Keratinocyte (primary cell): ENCODE data around the gene RGL1. TPM values are rescaled to one million over a fixed set of nuclear protein-coding genes. Genes with fewer than 3 reads are reported as not detected.
"Not testable (repeated sequence)": the region's sequence is repeated elsewhere in the genome, so short reads cannot be mapped to it uniquely, and the experiment has no call there.

ENCODE experiments used
- DNase-seq: peaks from one replicate; pipeline ENCODE4 v3.0.0-alpha.2; 2011; ENCODE audit warnings: low read depth, missing footprints, low spot score
- FAIRE-seq: peaks from 2 replicates; lab custom pipeline; 2011; peaks lifted over from hg19 to GRCh38; lab: Jason Lieb, UNC
- H2AFZ ChIP-seq: 2 replicates; pipeline ENCODE4 v1.6.0; 2012; ENCODE audit warnings: low read length, control low read depth, inconsistent platforms; ENCODE audit not compliant: control insufficient read depth
- H3K27ac ChIP-seq: 2 replicates; pipeline ENCODE4 v1.5.1; 2011; ENCODE audit warnings: low read length; ENCODE audit not compliant: control insufficient read depth, insufficient read depth
- H3K27me3 ChIP-seq: 3 replicates; pipeline ENCODE4 v1.6.0; 2011; ENCODE audit warnings: low read length; ENCODE audit not compliant: control insufficient read depth, insufficient read depth; ENCODE audit errors: extremely low read depth
- H3K36me3 ChIP-seq, 2 experiments: 2 replicates in 1 of 2; 3 replicates in 1 of 2; pipeline ENCODE4 v1.5.1; 2011; ENCODE audit warnings: low read length in 2 of 2, mild to moderate bottlenecking in 1 of 2; ENCODE audit not compliant: control insufficient read depth in 2 of 2, insufficient read depth in 2 of 2; ENCODE audit errors: extremely low read depth in 1 of 2
- H3K4me1 ChIP-seq: 3 replicates; pipeline ENCODE4 v1.5.1; 2011; ENCODE audit warnings: low read length; ENCODE audit not compliant: control insufficient read depth, insufficient read depth; ENCODE audit errors: extremely low read depth
- H3K4me2 ChIP-seq: 3 replicates; pipeline ENCODE4 v1.6.0; 2011; ENCODE audit warnings: low read depth, low read length; ENCODE audit not compliant: control insufficient read depth, insufficient read depth; ENCODE audit errors: extremely low read depth
- H3K4me3 ChIP-seq, 3 experiments: fragments of 200-600 bp in 1 of 3; sonication (generic) in 1 of 3; 2 replicates in 2 of 3; 3 replicates in 1 of 3; pipeline ENCODE4 v1.5.1; 2011 to 2016; ENCODE audit warnings: low read length in 3 of 3, mild to moderate bottlenecking in 3 of 3, control low read depth in 2 of 3, inconsistent platforms in 1 of 3, low read depth in 1 of 3, mixed read lengths in 1 of 3, mixed run types in 1 of 3, moderate library complexity in 1 of 3; ENCODE audit not compliant: control insufficient read depth in 2 of 3, insufficient read depth in 2 of 3; ENCODE audit errors: extremely low read depth in 1 of 3
- H3K79me2 ChIP-seq: 2 replicates; pipeline ENCODE4 v1.6.0; 2012; ENCODE audit warnings: low read length; ENCODE audit not compliant: control insufficient read depth, insufficient read depth
- H3K9ac ChIP-seq: 3 replicates; pipeline ENCODE4 v1.6.0; 2011; ENCODE audit warnings: low read length; ENCODE audit not compliant: control insufficient read depth, insufficient read depth; ENCODE audit errors: extremely low read depth
- H3K9me1 ChIP-seq: 3 replicates; pipeline ENCODE4 v1.6.0; 2011; ENCODE audit warnings: low read length; ENCODE audit not compliant: control insufficient read depth, insufficient read depth; ENCODE audit errors: extremely low read depth
- H3K9me3 ChIP-seq: 2 replicates; pipeline ENCODE4 v1.5.1; 2012; ENCODE audit warnings: low read depth, low read length; ENCODE audit not compliant: control insufficient read depth
- H4K20me1 ChIP-seq: 3 replicates; pipeline ENCODE4 v1.6.0; 2011; ENCODE audit warnings: low read length; ENCODE audit not compliant: control insufficient read depth, insufficient read depth; ENCODE audit errors: extremely low read depth
- EZH2 ChIP-seq: IDR thresholded peaks from one replicate; pipeline ENCODE4 v1.6.1; 2012; ENCODE audit warnings: inconsistent platforms, mild to moderate bottlenecking, low read length, moderate library complexity
- dilution Hi-C: fragments of 300-500 bp; cut with MboI; formaldehyde crosslinking; loops from one replicate; pipeline ENCODE4 v1.7.0; 2020; ENCODE audit warnings: low sequenced_read_pairs; ENCODE audit not compliant: extremely low pct_ligation_motif_present
- polyA plus RNA-seq, 5 experiments: library from polyadenylated mRNA; depleted of rRNA in 3 of 5; stranded (reverse) in 3 of 5; stranded (forward) in 1 of 5; unstranded in 1 of 5; fragments of >200 nt; gene quantifications; 1 replicate in 1 of 5; 2 replicates in 3 of 5; 3 replicates in 1 of 5; pipeline versions ENCODE4 v1.2.1 to v1.2.3, GENCODE V29; 2011 to 2012; ENCODE audit warnings: missing spikeins in 2 of 5, low read depth in 1 of 5, low replicate concordance in 1 of 5
- TF ChIP-seq, protein P1 (sequence below), 3 experiments: IDR thresholded peaks in 1 of 3; conservative IDR thresholded peaks in 1 of 3; optimal IDR thresholded peaks in 1 of 3; 2 replicates in 2 of 3; 3 replicates in 1 of 3; pipeline versions ENCODE3 to v1.5.1; 2011; ENCODE audit warnings: low read length in 3 of 3, mild to moderate bottlenecking in 3 of 3, moderate library complexity in 2 of 3, control low read depth in 1 of 3, inconsistent platforms in 1 of 3; ENCODE audit not compliant: insufficient read depth in 2 of 3; ENCODE audit errors: extremely low read depth in 1 of 3

The RGL1 gene
- polyA plus RNA-seq, 1 donor (not counting 4 experiments of a cell fraction or from before 2014, with no cell fraction given), result 1.2 TPM

DNA sequence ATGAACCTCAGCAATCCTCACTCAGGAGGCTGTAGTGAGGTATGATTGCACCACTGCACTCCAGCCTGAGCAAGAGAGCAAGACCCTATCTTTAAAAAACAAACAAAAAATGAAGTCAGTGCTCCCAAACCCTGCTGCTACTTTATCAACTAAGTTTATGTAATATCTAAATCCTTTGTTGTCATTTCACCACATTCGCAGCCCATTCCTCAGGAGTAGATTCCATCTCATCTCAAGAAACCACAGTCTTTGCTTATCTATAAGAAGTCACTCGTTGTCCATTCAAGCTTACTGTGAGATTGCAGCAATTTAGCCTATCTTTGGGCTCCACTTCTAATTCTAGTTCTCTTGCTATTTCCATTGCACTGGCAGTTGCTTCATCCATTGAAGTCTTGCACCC is 44.3 kb upstream of the RGL1 start:
- no peak overlapping the region for H3K9ac ChIP-seq
- DNase-seq, result no peak
- peaks cover 19% of the 10 kb centered on the region for H3K4me1 ChIP-seq
- no peak overlapping the region for H3K4me2 ChIP-seq
- H3K9me3 ChIP-seq, result no peaks in the 10 kb centered on the region
- no peak overlapping the region for H3K4me3 ChIP-seq
- H2AFZ ChIP-seq, result no peak overlapping the region
- no peaks in the 10 kb centered on the region for H4K20me1 ChIP-seq
- H3K79me2 ChIP-seq, result no peaks in the 10 kb centered on the region
- no peaks in the 10 kb centered on the region for H3K27me3 ChIP-seq
- TF ChIP-seq, protein P1, sequence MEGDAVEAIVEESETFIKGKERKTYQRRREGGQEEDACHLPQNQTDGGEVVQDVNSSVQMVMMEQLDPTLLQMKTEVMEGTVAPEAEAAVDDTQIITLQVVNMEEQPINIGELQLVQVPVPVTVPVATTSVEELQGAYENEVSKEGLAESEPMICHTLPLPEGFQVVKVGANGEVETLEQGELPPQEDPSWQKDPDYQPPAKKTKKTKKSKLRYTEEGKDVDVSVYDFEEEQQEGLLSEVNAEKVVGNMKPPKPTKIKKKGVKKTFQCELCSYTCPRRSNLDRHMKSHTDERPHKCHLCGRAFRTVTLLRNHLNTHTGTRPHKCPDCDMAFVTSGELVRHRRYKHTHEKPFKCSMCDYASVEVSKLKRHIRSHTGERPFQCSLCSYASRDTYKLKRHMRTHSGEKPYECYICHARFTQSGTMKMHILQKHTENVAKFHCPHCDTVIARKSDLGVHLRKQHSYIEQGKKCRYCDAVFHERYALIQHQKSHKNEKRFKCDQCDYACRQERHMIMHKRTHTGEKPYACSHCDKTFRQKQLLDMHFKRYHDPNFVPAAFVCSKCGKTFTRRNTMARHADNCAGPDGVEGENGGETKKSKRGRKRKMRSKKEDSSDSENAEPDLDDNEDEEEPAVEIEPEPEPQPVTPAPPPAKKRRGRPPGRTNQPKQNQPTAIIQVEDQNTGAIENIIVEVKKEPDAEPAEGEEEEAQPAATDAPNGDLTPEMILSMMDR (optimal IDR thresholded peaks at IDR 0.05 in 1 of 3, IDR thresholded peaks at IDR 0.05 in 1 of 3, conservative IDR thresholded peaks at IDR 0.05 in 1 of 3; ENCODE audit: extremely low read depth in 1 of 3, insufficient read depth in 2 of 3, low read length in 3 of 3), result no peak
- no peak for TF ChIP-seq EZH2
- H3K36me3 ChIP-seq, result no peaks in the 10 kb centered on the region
- H3K9me1 ChIP-seq, result no peaks in the 10 kb centered on the region
- no peak for FAIRE-seq
- dilution Hi-C loops, result no loop called here
- H3K27ac ChIP-seq, result no peak overlapping the region

DNA sequence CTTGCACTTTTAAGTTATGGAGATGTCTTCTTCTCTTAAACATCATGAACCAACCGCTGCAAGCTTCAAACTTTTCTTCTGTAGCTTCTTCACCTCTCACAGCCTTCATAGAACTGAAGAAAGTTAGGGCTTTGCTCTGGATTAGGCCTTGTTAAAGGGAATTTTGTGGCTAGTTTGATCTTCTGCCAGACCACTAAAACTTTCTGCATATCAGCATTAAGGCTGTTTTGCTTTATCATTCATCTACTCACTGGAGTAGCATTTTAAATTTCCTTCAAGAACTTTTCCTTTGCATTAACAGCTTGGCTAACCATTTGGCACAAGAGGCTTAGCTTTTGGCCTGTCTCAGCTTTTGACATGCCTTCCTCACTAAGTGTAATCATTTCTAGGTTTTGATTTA is 43.0 kb upstream of the RGL1 start:
- no peak overlapping the region for H3K9ac ChIP-seq
- no peaks in the 10 kb centered on the region for H3K36me3 ChIP-seq
- DNase-seq (no peak), FAIRE-seq (no peak)
- H3K79me2 ChIP-seq, result no peaks in the 10 kb centered on the region
- no peak for TF ChIP-seq EZH2
- TF ChIP-seq, protein P1 (optimal IDR thresholded peaks at IDR 0.05 in 1 of 3, IDR thresholded peaks at IDR 0.05 in 1 of 3, conservative IDR thresholded peaks at IDR 0.05 in 1 of 3; ENCODE audit: extremely low read depth in 1 of 3, insufficient read depth in 2 of 3, low read length in 3 of 3), result no peak
- H3K4me2 ChIP-seq, result no peak overlapping the region
- H3K27me3 ChIP-seq, result no peaks in the 10 kb centered on the region
- no peaks in the 10 kb centered on the region for H3K9me3 ChIP-seq
- no peaks in the 10 kb centered on the region for H3K9me1 ChIP-seq
- no peaks in the 10 kb centered on the region for H4K20me1 ChIP-seq
- dilution Hi-C loops, result no loop called here
- H2AFZ ChIP-seq, result no peak overlapping the region
- no peak overlapping the region for H3K4me3 ChIP-seq
- no peak overlapping the region for H3K27ac ChIP-seq
- peaks cover 10% of the 10 kb centered on the region for H3K4me1 ChIP-seq

DNA sequence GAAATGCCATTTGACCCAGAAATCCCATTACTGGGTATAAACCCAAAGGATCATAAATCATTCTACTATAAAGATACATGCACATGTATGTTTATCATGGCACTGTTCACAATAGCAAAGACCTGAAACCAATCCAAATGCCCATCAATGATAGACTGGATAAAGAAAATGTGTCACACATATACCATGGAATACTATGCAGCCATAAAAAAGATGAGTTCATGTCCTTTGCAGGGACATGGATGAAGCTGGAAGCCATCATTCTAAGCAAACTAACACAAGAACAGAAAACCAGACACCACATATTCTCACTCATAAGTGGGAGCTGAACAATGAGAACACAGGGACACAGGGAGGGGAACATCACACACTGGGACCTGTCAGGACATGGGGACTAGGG is 42.1 kb upstream of the RGL1 start:
- FAIRE-seq, H3K4me3 ChIP-seq, H3K36me3 ChIP-seq, H3K9me1 ChIP-seq, H2AFZ ChIP-seq, DNase-seq, H3K4me2 ChIP-seq, H3K4me1 ChIP-seq, H3K79me2 ChIP-seq, H3K9ac ChIP-seq, H3K27me3 ChIP-seq, H3K9me3 ChIP-seq, H4K20me1 ChIP-seq, dilution Hi-C loops, H3K27ac ChIP-seq: not testable (repeated sequence)
